ENCODE measurements around the gene NOC3L.
"Not testable (repeated sequence)": the region's sequence is repeated elsewhere in the genome, so short reads cannot be mapped to it uniquely, and the experiment has no call there.

NOC3L gene, protein sequence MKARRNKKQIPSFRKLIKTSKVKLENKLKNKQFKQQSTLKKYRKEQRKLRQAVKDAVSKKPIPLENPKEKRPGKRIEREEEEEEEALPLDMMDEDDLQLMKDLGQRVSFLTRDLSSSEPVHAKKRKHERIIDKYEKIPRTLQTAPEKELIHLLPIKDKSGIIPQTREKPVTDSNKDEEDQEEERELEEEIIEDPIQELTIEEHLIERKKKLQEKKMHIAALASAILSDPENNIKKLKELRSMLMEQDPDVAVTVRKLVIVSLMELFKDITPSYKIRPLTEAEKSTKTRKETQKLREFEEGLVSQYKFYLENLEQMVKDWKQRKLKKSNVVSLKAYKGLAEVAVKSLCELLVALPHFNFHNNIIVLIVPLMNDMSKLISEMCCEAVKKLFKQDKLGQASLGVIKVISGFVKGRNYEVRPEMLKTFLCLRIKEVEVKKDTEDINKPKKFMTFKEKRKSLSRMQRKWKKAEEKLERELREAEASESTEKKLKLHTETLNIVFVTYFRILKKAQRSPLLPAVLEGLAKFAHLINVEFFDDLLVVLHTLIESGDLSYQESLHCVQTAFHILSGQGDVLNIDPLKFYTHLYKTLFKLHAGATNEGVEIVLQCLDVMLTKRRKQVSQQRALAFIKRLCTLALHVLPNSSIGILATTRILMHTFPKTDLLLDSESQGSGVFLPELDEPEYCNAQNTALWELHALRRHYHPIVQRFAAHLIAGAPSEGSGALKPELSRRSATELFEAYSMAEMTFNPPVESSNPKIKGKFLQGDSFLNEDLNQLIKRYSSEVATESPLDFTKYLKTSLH

DNA sequence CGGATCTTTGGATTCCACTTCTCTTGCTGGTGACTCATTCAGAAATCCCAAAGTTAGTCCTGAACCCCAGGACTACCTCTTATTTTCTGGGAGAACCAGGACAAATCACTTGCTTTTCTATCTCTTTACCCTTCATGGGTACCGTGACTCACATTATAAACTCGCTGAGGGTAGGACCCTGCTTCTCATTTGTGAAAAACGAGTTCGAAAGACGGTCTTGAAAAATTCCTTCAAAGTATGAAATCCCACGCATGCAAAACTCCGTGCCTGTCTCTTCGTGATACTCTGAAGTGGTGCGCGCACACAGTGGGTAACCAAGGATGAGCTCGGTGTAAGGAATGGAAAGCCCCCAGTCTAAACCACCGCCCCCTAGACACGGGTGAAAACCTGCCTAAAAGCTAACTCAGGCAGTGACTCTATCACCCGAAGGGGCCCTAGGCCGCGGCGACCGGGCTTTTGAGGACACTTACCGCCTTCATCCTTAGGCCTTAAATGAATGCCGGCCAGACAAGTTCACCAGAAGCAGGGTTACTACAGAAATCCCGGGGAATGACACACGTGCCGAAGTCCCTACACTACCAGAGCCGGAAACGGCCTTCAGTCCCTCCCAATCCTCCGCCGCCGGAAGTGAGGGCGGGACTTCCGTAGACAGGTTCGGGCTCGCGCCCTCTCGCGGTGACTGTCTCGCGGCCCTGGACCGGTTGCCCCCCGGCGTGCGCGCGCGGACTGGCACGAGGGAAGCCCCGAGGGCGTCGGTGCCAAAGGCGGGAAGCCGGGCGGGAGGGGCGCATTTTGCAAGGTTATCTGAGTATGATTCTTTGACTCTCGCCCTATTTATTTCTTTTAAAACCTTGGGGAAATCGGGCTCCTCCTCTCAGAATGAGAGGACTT lies at the start of gene NOC3L:
TSS of gene NOC3L (minus strand) at position 580 of the 891 bp plus-strand sequence. CDS start at position 479, 101 bp downstream.
- DNase-seq: peak; percentile 98

- no peak for DNase-seq
These were observed 49.7 kb upstream of the NOC3L start for GRCh38 chr10:94412449-94412848.

- no peak for DNase-seq
These were observed 48.6 kb upstream of the NOC3L start for GRCh38 chr10:94411304-94411703.

- no peak for DNase-seq
These were observed 46.4 kb upstream of the NOC3L start for GRCh38 chr10:94409021-94409657.

- DNase-seq: no peak
These were observed 44.9 kb upstream of the NOC3L start for GRCh38 chr10:94407668-94408067.

GRCh38 chr10:94405406-94405805 lies 42.7 kb upstream of the NOC3L start:
- DNase-seq: no peak

DNA sequence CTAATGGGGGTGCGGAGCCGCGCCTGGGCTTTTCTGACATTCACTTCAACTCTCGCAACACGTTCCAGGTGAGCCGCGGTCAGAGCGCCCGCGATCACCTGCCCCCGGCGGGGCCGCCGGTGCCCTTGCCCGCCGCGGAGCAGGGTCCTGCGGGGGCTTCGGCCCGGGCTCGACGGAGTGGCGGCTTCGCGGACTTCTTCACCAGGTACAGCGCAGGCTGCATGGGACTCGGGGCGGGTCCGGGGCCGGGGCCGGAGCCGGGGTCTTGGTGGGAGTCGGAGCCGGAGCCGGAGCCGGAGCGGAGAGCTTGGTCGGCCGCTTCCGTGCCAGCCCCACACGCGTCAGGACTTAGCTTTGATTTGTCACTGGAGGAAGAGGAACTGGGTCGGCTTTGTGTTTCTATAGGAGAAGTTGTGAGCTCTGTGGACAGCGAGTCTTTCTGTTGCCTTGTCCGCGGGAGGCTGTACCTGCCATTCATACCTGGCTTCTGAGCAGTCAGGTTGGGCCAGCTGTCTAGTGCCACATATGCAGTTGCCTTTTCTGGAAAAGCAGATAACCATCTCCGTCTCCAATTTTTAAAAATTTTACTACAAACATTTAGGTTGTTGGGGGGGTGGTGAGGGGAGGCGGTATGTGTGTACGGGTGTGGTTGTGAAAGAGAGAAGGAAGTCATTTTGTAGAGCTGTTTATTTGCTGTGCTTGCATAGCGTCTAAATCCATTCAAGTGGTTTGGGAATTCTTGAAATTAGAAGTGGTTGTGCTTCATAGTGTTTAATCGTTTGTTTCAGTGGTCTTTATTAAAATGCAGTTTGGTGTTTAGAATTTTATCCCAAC lies 40.9 kb upstream of the NOC3L start:
- peak; percentile 5 for DNase-seq

DNA sequence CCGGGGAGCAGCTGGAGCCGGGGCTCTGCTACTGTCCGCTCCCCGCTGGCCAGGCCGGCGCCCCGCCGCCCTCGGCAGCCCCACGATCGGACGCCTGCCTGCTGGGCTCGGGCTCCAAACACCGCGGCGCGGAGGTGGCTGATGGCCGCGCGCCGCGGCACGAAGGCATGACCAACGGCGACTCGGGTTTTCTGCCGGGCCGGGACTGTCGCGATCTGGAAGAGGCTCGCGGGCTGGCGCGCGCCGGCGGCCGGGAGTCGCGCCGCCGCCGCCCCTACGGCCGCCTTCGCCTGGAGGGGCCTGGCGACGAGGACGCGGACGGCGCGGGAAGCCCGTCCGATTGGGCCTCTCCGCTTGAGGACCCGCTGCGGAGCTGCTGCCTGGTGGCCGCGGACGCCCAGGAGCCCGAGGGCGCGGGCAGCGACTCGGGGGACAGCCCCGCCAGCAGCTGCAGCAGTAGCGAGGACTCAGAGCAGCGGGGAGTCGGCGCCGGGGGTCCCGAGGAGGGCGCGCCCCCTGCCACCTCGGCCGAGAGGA lies 40.2 kb upstream of the NOC3L start:
- DNase-seq: no peak

DNA sequence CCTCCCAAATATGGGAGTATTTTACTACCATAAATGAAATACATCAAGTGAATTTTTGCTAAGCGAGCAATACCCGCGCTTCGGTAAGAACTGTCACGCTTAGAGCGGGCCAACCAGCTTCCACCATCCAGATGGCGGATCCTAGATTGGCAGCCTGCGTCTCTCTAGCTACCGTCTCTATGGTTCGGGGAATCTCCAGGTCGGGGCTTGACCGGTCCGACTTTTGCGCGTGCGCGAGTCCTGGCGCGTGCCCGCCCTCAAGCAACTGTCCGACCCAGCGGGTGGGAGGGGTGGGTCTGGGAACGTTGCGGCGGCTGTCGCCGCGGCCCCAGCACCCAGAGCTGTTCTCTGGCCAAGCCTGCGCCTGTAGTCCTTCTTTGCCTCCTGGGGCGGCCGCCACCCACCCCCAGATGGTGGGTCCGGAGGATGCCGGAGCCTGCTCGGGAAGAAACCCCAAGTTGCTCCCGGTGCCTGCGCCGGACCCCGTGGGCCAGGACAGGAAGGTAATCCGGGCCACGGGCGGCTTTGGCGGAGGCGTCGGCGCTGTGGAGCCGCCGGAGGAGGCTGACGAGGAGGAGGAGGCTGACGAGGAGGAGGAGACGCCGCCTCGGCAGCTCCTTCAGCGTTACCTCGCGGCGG lies 39.6 kb upstream of the NOC3L start, which contains the start of gene TBC1D12:
TSS of gene TBC1D12 (plus strand) at position 338 of the 639 bp plus-strand sequence. CDS start at position 411, 73 bp downstream.
- peak; percentile 28 for DNase-seq

- DNase-seq: no peak
These were observed 36.0 kb upstream of the NOC3L start for GRCh38 chr10:94398762-94399161.

DNA sequence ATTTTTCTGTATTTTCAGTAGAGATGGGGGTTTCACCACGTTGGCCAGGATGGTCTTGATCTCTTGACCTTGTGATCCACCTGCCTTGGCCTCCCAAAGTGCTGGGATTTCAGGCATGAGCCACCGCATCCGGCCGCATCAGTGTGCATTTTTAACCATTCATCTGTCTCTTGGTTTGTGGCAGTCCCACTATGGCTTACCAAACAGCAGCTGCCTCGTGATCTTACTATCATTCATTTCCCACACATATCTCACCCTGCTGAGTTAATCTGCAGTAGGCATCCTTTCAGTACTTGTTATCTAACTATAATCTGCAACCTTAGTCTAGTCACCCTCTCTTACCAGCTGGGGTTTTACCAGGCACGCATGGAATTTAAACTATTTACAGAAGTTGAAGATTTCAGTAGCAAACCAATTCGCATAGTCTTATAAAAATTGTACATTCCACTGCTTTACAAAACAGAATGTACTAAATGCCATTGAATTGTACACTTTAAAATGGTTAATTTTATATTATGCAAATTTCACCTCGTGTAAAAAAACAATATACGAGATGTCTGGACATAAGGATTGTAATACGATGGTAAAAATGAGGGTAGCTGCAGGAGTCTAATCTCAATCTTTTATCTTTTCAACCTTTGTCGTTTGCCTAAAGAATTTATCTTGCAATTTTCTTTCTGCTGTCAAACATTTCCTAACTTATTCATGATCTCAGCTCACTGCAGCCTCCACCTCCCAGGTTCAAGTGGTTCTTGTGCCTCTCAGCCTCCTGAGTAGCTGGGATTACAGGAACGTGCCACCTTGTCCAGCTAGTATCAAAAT lies 35.0 kb upstream of the NOC3L start:
- no peak for DNase-seq

GRCh38 chr10:94392117-94392516 lies 29.4 kb upstream of the NOC3L start:
- DNase-seq: not testable (repeated sequence)

DNA sequence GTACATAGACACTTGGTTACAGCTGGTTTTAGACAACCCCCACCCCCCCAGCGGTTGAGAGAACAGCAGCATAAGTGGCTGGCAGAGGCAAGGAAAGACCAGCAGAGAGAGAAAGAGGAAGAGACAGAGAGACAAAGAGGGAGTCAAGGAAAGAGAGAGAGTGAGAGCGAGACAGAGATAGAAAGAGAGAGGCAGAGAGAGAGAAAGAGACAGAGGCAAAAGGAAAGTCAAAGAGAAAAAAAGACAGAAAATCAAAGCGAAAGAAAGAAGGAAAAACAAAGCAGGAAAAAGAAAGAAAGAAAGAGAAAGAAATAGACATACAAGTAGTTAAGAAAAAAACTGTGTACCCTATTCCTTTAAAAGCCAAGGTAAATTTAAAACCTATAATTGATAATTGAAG lies 23.0 kb upstream of the NOC3L start:
- DNase-seq: not testable (repeated sequence)

DNA sequence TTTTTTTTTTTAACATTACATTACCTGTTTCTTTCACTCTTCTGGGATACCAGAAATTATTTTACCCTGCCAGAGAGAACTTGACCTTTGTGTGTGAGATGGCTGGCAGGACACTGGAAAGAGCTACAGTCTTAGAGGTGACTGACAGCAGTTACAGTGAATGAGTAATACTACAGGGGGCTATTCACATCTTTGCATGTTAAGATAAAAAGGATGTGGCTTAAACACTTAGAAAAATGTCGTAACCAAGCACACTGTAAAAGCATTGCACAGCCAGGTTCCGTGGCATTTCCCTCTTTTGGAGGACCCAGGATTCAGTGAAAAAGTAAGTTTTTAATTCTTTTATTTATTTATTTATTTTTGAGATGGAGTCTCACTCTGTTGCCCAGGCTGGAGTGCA lies 20.8 kb upstream of the NOC3L start:
- DNase-seq: no peak

DNA sequence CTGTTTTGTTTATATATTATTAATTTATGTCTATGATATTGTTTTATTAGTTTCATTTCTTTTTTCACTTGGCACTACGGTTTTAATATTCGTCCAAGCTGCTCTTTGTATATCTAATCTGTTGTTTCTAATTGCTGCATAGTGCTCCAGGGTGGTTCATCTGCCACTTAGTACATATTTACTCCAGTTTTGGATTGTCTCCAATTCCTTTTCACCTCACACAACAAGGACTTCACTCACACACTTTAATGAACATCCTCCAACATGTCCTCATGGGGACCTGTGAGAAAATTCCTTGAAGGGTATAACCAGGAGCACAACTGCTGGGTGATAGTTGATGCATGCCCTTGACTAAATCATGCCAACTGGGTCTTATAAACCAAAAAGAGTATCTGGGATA lies 14.1 kb upstream of the NOC3L start:
- no peak for DNase-seq

- DNase-seq: no peak
These were observed 12.6 kb upstream of the NOC3L start for GRCh38 chr10:94375374-94375773.

DNA sequence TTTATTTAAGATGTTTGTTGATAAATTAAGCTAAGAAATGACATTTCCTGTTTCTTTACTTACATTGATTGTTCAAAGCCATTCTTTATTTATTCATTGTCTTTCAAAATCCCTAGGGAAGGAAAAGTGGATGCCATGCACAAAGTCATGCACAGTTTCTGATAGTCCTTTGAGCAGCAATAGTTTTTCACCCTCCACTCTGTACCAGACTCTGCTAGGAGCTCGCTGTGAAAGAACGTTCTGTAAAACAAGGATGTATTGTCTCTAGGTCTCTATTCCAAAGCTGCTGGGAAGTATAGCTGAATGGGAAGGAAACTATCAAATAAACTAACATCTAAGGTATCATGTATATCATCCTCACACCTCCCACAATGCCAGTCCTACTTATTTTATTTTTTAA lies 7.8 kb upstream of the NOC3L start:
- no peak for DNase-seq

GRCh38 chr10:94366382-94366781 lies 3.6 kb upstream of the NOC3L start:
- DNase-seq: no peak

GRCh38 chr10:94364482-94364881 lies 1.7 kb upstream of the NOC3L start:
- no peak for DNase-seq

GRCh38 chr10:94363251-94363565 lies 469 bp upstream of the NOC3L start:
- DNase-seq: no peak
